Cardiac muscle cell (in vitro differentiated cells and primary cell): ENCODE results near the gene HIVEP3. TPM values are rescaled to one million over a fixed set of nuclear protein-coding genes. Genes with fewer than 3 reads are reported as not detected.
A peak's percentile ranks its signal among the peaks of the same experiment; 100 is the strongest.

Source experiments
- DNase-seq, 2 donors: peaks; one replicate each; pipeline versions ENCODE4 v3.0.0 to v3.0.0-alpha.2; 2010 to 2017; ENCODE audit warnings: low read depth in 1 of 2, low spot score in 1 of 2
- H3K27ac ChIP-seq: fragments of 200-600 bp; sonication (generic); 2 replicates; pipeline ENCODE4 v1.5.1; 2016
- H3K27me3 ChIP-seq: fragments of 200-600 bp; sonication (generic); 2 replicates; pipeline ENCODE4 v1.6.0; 2016; ENCODE audit warnings: control low read depth
- H3K36me3 ChIP-seq: fragments of 200-600 bp; sonication (generic); 2 replicates; pipeline ENCODE4 v1.5.1; 2016; ENCODE audit warnings: control low read depth
- H3K4me1 ChIP-seq: fragments of 200-600 bp; sonication (generic); 2 replicates; pipeline ENCODE4 v1.8.1; 2017; ENCODE audit warnings: low read depth, mild to moderate bottlenecking, mixed run types
- H3K4me3 ChIP-seq: fragments of 200-600 bp; sonication (generic); 2 replicates; pipeline ENCODE4 v1.5.1; 2016; ENCODE audit warnings: mild to moderate bottlenecking
- H3K9me3 ChIP-seq: fragments of 200-600 bp; sonication (generic); 2 replicates; pipeline ENCODE4 v1.5.1; 2017; ENCODE audit warnings: low read depth, mild to moderate bottlenecking, control low read depth
- polyA plus RNA-seq: library from polyadenylated mRNA; unstranded; fragments of >200 nt; fragmentation: Nextera tagmentation; extraction: Ambion mirVana; gene quantifications from 2 replicates; pipeline ENCODE4 v1.2.1, GENCODE V29; 2016
- total RNA-seq: library from RNA; depleted of rRNA; stranded (reverse); fragments of >200 nt; gene quantifications from 2 replicates; pipeline ENCODE4 v1.2.3, GENCODE V29; 2016
- TF ChIP-seq, protein P1 (sequence below): IDR thresholded peaks from 2 replicates; pipeline ENCODE4 v1.5.1; 2012; ENCODE audit warnings: low read depth, mild to moderate bottlenecking, low read length

Gene HIVEP3
- total and polyA plus RNA-seq, 2 experiments from 2014 or later = 0.42 to 0.62 TPM

DNA sequence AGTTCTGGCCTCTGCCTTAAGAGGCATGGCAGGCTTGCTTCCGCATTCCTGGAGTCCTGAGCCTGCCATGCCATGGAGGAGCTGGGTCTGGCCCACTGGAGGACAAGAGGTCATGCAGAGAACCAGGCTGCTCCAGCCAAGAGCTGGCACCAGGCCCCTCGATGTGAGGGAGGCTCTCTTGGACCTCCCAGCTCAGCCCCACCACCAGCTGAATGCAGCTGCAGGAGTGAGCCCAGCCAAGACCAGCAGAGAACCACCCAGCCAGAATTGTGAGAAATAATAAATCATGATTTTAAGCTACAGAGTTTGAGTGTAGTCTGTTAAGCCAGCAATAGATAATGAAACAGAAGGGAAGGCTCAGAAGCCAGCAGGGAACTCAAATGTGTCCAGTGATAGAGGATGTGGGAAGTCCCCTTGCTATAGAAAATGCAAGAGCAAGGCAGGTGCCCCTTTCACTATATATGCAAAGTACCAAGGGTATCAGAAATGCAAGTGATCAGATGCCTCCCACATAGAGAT lies 118.4 kb downstream of the HIVEP3 start:
- Histone ChIP-seq H3K36me3 (no peaks in the 10 kb centered on the region), H3K27me3 (no peaks in the 10 kb centered on the region), H3K9me3 (no peaks in the 10 kb centered on the region), H3K4me3 (no peak overlapping the region), H3K4me1 (no peaks in the 10 kb centered on the region), H3K27ac (no peak overlapping the region)
- TF ChIP-seq, protein P1, sequence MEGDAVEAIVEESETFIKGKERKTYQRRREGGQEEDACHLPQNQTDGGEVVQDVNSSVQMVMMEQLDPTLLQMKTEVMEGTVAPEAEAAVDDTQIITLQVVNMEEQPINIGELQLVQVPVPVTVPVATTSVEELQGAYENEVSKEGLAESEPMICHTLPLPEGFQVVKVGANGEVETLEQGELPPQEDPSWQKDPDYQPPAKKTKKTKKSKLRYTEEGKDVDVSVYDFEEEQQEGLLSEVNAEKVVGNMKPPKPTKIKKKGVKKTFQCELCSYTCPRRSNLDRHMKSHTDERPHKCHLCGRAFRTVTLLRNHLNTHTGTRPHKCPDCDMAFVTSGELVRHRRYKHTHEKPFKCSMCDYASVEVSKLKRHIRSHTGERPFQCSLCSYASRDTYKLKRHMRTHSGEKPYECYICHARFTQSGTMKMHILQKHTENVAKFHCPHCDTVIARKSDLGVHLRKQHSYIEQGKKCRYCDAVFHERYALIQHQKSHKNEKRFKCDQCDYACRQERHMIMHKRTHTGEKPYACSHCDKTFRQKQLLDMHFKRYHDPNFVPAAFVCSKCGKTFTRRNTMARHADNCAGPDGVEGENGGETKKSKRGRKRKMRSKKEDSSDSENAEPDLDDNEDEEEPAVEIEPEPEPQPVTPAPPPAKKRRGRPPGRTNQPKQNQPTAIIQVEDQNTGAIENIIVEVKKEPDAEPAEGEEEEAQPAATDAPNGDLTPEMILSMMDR = no peak
- DNase-seq = peak in 1 of 2 donors; percentile 26

DNA sequence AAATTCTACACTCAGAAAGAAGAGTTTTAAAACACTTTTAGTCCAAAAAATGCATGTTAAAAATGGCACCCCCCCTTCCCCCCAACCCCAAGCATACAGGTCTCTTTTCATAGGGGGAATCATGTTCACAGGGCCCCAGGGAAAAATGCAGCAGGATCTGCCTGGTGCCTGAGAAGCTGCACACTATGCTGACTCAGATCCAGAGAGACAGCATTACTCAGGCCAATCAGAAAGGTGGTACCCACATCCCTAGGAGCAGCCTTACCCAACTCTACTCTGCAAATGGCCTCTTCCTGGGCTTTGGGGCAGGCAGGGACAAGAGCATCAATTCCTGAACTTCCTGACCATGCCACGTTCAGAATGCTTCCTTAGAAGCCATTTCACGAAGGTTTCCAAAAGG lies 119.0 kb downstream of the HIVEP3 start:
- H3K4me1 ChIP-seq = no peaks in the 10 kb centered on the region
- H3K4me3 ChIP-seq = no peak overlapping the region
- H3K36me3 ChIP-seq = no peaks in the 10 kb centered on the region
- TF ChIP-seq, protein P1 = no peak
- no peaks in the 10 kb centered on the region for H3K9me3 ChIP-seq
- DNase-seq = peak in 1 of 2 donors; percentile 16
- no peaks in the 10 kb centered on the region for H3K27me3 ChIP-seq
- no peak overlapping the region for H3K27ac ChIP-seq

DNA sequence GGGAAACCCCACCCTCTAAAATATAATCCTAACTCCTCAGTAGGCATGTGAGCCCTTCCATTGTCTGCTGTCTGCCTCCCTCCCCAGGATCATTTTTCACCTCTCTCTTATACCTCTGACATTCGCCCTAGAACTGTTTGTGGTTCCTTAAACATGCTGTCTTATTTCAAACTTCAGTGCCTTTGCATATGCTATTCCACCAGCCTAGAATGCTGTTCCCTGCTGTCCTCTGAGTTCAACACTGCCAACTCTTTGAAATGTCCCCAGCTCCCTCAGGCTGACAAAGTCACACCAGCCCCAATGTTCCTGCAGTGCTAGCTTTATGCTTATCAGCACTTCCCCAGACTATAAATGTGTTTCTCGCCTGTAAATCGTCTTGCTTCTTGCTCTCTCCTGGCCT lies 119.5 kb downstream of the HIVEP3 start:
- TF ChIP-seq, protein P1 = no peak

DNA sequence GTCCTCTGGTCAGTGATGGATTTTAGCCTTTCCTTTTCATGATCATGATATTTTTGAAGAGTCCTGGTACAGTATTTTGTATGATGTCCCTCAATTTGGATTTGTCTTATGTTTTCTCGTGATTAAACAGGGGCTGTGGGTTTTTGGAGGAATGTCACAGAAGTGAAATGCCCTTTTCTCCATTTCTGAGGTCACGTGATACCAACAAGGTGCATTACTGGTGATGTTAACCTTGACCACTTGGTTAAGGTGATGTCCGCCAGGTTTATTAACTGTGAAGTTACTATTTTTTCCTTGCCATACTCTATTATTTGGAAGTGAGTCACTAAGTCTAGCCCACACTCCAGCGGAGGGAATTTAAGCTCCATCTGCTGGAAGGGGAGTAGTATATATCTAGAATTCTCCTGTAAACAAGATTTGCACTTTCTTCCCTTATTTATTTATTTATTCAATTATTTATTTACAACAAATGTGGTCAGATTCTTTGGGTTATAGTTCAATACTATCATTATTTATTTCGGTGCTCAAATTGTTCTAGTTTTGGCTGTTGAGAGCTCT lies 123.4 kb downstream of the HIVEP3 start:
- TF ChIP-seq, protein P1 = peak; percentile 53
- Histone ChIP-seq H3K9me3 (no peaks in the 10 kb centered on the region), H3K27me3 (no peaks in the 10 kb centered on the region), H3K4me3 (no peak overlapping the region), H3K4me1 (no peaks in the 10 kb centered on the region), H3K36me3 (no peaks in the 10 kb centered on the region), H3K27ac (no peak overlapping the region)
- DNase-seq = peak; percentile 17 to 63

More for the DNA sequence above, 119.5 kb downstream of the HIVEP3 start:
- no peak overlapping the region for H3K4me3 ChIP-seq
- H3K36me3 ChIP-seq = no peaks in the 10 kb centered on the region
- no peak for DNase-seq
- no peak overlapping the region for H3K27ac ChIP-seq
- H3K4me1 ChIP-seq = no peaks in the 10 kb centered on the region
- no peaks in the 10 kb centered on the region for H3K9me3 ChIP-seq
- H3K27me3 ChIP-seq = no peaks in the 10 kb centered on the region

DNA sequence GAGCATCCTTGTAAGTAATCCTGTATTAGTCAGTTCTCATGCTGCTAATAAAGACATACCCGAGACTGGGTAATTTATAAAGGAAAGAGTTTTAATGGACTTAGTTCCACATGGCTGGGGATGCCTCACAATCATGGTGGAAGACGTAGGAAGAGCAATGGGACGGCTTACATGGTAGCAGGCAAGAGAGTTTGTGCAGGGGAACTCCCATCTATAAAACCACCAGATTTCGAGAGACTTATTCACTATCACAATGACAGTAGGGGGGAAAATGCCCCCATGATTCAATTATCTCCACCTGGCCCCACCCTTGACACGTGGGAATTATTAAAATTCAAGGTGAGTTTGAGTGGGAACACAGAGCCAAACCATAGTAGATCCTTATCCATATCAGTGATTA lies 124.7 kb downstream of the HIVEP3 start:
- Histone ChIP-seq H3K9me3 (no peaks in the 10 kb centered on the region), H3K4me3 (no peak overlapping the region), H3K36me3 (no peaks in the 10 kb centered on the region), H3K4me1 (no peaks in the 10 kb centered on the region), H3K27ac (no peak overlapping the region), H3K27me3 (no peaks in the 10 kb centered on the region)
- no peak for DNase-seq
- TF ChIP-seq, protein P1 = no peak
